Caco-2 (cell line): ENCODE data around the gene KRTAP2-3. TPM values are rescaled to one million over a fixed set of nuclear protein-coding genes. Genes with fewer than 3 reads are reported as not detected.

Experiments
- BruUV-seq: library from RNA; stranded (reverse); fragments of 400-500 nt; replicated peaks from 2 replicates; lab custom pipeline; 2021; lab: Mats Ljungman, UMichigan
- CTCF ChIA-PET: fragments of 300-600 bp; sonication (Branson Sonifier 250); formaldehyde crosslinking; loops from one replicate; lab custom pipeline; 2022; ENCODE audit warnings: antibody characterized with exemption; lab: Charles Lee
- POLR2A ChIA-PET: fragments of 300-600 bp; sonication (Branson Sonifier 250); formaldehyde crosslinking; loops from one replicate; lab custom pipeline; 2022; ENCODE audit warnings: antibody characterized with exemption; lab: Charles Lee
- DNase-seq, 2 experiments: peaks; one replicate each; pipeline versions ENCODE4 v3.0.0 to v3.0.0-alpha.2; 2020 to 2022
- H3K27me3 ChIP-seq: replicated peaks from 2 replicates; pipeline ENCODE4 v1.6.0; 2011; ENCODE audit warnings: low read length; ENCODE audit not compliant: control insufficient read depth, insufficient read depth
- H3K36me3 ChIP-seq: 2 replicates; pipeline ENCODE4 v1.5.1; 2011; ENCODE audit warnings: low read length; ENCODE audit not compliant: control insufficient read depth, insufficient read depth
- H3K4me1 ChIP-seq: fragments of 250-450 bp; sonication (Bioruptor Pico); 2 replicates; pipeline ENCODE4 v1.5.1; 2020; ENCODE audit warnings: mild to moderate bottlenecking
- H3K4me3 ChIP-seq: 2 replicates; pipeline ENCODE4 v1.5.1; 2011; ENCODE audit warnings: low read depth, mild to moderate bottlenecking, control low read depth, low read length
- H3K9me3 ChIP-seq: fragments of 250-450 bp; sonication (Bioruptor Pico); 2 replicates; pipeline ENCODE4 v1.5.1; 2020; ENCODE audit warnings: mild to moderate bottlenecking, moderate library complexity
- H3K27ac Mint-ChIP-seq: one replicate; pipeline ENCODE4 v1.8.0; 2022; ENCODE audit warnings: mixed read lengths; ENCODE audit not compliant: unreplicated experiment
- H3K27me3 Mint-ChIP-seq: one replicate; pipeline ENCODE4 v1.8.0; 2022; ENCODE audit warnings: mixed read lengths; ENCODE audit not compliant: insufficient read depth, unreplicated experiment
- H3K36me3 Mint-ChIP-seq: one replicate; pipeline ENCODE4 v1.8.0; 2022; ENCODE audit warnings: mild to moderate bottlenecking, mixed read lengths; ENCODE audit not compliant: insufficient read depth, unreplicated experiment
- H3K4me1 Mint-ChIP-seq: one replicate; pipeline ENCODE4 v1.8.0; 2022; ENCODE audit warnings: low read depth, mixed read lengths; ENCODE audit not compliant: unreplicated experiment
- H3K4me3 Mint-ChIP-seq: one replicate; pipeline ENCODE4 v1.8.0; 2022; ENCODE audit warnings: mild to moderate bottlenecking, moderate library complexity, mixed read lengths; ENCODE audit not compliant: unreplicated experiment
- H3K9me3 Mint-ChIP-seq: one replicate; pipeline ENCODE4 v1.8.0; 2022; ENCODE audit warnings: mixed read lengths; ENCODE audit not compliant: unreplicated experiment
- intact Hi-C: fragments of 100-400 bp; cut with micrococcal nuclease; formaldehyde crosslinking; loops from one replicate; pipeline ENCODE4 v1.10.0; 2022; ENCODE audit not compliant: unreplicated experiment
- total RNA-seq: library from RNA; stranded (reverse); gene quantifications from 2 replicates; pipeline ENCODE4 v1.2.3, GENCODE V29; 2022
- TF ChIP-seq, protein P1 (sequence below), 2 experiments: fragments of 200-600 bp in 1 of 2; IDR thresholded peaks; 1 replicate in 1 of 2; 2 replicates in 1 of 2; pipeline versions ENCODE4 v1.5.1 to v1.8.0; 2011 to 2022; ENCODE audit warnings: antibody characterized with exemption in 1 of 2, control low read depth in 1 of 2, inconsistent platforms in 1 of 2, low read depth in 1 of 2, low read length in 1 of 2, mild to moderate bottlenecking in 1 of 2, moderate library complexity in 1 of 2; ENCODE audit not compliant: insufficient read depth in 1 of 2, severe bottlenecking in 1 of 2, unreplicated experiment in 1 of 2

KRTAP2-3 gene
- total RNA-seq, 1 experiment from 2014 or later = 4.9 TPM

DNA sequence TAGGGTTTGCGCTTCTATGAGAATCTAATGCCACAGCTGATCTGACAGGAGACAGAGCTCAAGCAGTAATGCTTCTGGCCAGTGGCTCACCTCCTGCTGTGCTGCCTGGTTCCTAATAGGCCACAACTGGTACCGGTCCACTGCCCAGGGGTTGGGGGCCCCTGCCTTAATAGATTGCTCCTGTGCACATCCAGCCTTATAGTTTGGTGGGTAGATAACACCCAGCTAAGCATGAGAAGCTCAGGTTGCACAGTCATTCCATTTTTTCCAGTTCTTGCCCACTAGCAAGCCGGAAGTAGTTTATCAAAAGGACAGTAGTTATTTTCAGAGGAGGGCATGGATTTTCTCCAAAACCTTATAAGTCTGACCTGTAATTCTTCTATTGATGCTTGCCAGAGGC lies 40.5 kb downstream of the KRTAP2-3 start:
- Mint-ChIP-seq H3K27me3 (no peaks in the 10 kb centered on the region), H3K36me3 (no peaks in the 10 kb centered on the region), H3K4me1 (peaks cover 14% of the 10 kb centered on the region), H3K27ac (no peak overlapping the region), H3K9me3 (peaks cover 23% of the 10 kb centered on the region), H3K4me3 (no peak overlapping the region)
- H3K27me3 ChIP-seq = no peaks in the 10 kb centered on the region
- BruUV-seq = no TSS peak
- ChIA-PET CTCF (interaction anchor here (0.6 kb wide), 1 partner anchor 20 kb away, joined by 3 read pairs; no protein-coding TSS in a partner anchor), POLR2A (interaction anchor here (0.9 kb wide), 1 partner anchor 160 kb away, joined by 6 read pairs; no protein-coding TSS in a partner anchor)
- intact Hi-C loops = no loop called here
- H3K9me3 ChIP-seq = no peaks in the 10 kb centered on the region
- no peak overlapping the region for H3K4me3 ChIP-seq
- H3K36me3 ChIP-seq = no peaks in the 10 kb centered on the region
- peaks cover 36% of the 10 kb centered on the region for H3K4me1 ChIP-seq
- TF ChIP-seq, protein P1, sequence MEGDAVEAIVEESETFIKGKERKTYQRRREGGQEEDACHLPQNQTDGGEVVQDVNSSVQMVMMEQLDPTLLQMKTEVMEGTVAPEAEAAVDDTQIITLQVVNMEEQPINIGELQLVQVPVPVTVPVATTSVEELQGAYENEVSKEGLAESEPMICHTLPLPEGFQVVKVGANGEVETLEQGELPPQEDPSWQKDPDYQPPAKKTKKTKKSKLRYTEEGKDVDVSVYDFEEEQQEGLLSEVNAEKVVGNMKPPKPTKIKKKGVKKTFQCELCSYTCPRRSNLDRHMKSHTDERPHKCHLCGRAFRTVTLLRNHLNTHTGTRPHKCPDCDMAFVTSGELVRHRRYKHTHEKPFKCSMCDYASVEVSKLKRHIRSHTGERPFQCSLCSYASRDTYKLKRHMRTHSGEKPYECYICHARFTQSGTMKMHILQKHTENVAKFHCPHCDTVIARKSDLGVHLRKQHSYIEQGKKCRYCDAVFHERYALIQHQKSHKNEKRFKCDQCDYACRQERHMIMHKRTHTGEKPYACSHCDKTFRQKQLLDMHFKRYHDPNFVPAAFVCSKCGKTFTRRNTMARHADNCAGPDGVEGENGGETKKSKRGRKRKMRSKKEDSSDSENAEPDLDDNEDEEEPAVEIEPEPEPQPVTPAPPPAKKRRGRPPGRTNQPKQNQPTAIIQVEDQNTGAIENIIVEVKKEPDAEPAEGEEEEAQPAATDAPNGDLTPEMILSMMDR (IDR thresholded peaks at IDR 0.05; ENCODE audit: insufficient read depth in 1 of 2, low read depth in 1 of 2, low read length in 1 of 2, severe bottlenecking in 1 of 2, unreplicated experiment in 1 of 2) = no peak
- DNase-seq = no peak

GRCh38 chr17:41018541-41018940 lies 41.4 kb downstream of the KRTAP2-3 start:
- Histone ChIP-seq H3K9me3 (no peaks in the 10 kb centered on the region), H3K4me3 (no peak overlapping the region), H3K36me3 (no peaks in the 10 kb centered on the region), H3K4me1 (peaks cover 36% of the 10 kb centered on the region), H3K27me3 (no peaks in the 10 kb centered on the region)
- intact Hi-C loops = no loop called here
- Mint-ChIP-seq H3K36me3 (no peaks in the 10 kb centered on the region), H3K4me3 (no peak overlapping the region), H3K9me3 (peaks cover 23% of the 10 kb centered on the region), H3K27ac (no peak overlapping the region), H3K27me3 (no peaks in the 10 kb centered on the region), H3K4me1 (peaks cover 14% of the 10 kb centered on the region)
- TF ChIP-seq, protein P1 (IDR thresholded peaks at IDR 0.05; ENCODE audit: insufficient read depth in 1 of 2, low read depth in 1 of 2, low read length in 1 of 2, severe bottlenecking in 1 of 2, unreplicated experiment in 1 of 2) = no peak
- BruUV-seq = no TSS peak
- CTCF ChIA-PET = no interaction called here
- POLR2A ChIA-PET = no interaction called here
- no peak for DNase-seq

DNA sequence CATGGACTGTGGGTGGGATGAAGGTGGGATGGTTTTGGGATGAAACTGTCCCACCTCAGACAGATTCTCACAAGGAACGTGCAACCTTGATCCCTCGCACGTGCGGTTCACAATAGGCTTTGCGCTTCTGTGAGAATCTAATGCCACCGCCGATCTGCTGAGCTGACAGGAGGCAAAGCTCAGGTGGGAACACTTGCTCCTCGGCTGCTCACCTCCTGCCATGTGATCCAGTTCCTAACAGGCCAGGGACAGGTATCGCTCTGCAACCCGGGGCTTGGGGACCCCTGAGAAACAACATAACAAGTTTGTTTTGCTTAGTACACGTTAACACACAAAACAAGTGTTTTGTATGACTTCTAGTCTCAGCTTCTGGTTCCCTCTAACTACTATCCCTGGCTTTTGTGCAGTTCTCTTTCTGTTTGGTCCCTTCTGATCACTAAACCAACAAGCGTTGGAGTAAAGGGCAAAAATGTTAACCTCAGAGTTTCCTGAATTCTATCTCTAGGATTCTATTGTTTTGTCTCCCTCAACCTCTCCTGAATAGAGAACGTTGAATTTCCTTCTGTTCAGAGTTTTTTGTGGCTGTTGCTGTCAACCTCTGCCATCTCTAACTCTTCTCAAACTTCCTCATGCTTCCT lies 43.2 kb downstream of the KRTAP2-3 start:
- no TSS peak for BruUV-seq
- Histone ChIP-seq H3K4me1 (peaks cover 36% of the 10 kb centered on the region), H3K4me3 (no peak overlapping the region), H3K36me3 (no peaks in the 10 kb centered on the region), H3K9me3 (peaks cover 2% of the 10 kb centered on the region; the same call in 1 of the 2 replicates), H3K27me3 (no peaks in the 10 kb centered on the region)
- TF ChIP-seq, protein P1 (IDR thresholded peaks at IDR 0.05; ENCODE audit: insufficient read depth in 1 of 2, low read depth in 1 of 2, low read length in 1 of 2, severe bottlenecking in 1 of 2, unreplicated experiment in 1 of 2) = no peak
- H3K4me3 Mint-ChIP-seq = no peak overlapping the region
- ChIA-PET POLR2A (no interaction called here), CTCF (no interaction called here)
- peak overlapping the region; percentile 48 for H3K27ac Mint-ChIP-seq
- H3K4me1 Mint-ChIP-seq = peaks cover 23% of the 10 kb centered on the region
- H3K27me3 Mint-ChIP-seq = no peaks in the 10 kb centered on the region
- H3K9me3 Mint-ChIP-seq = peaks cover 25% of the 10 kb centered on the region
- intact Hi-C loops = no loop called here
- DNase-seq = no peak
- H3K36me3 Mint-ChIP-seq = no peaks in the 10 kb centered on the region
